Liver (tissue), 9 donors: Measurements from ENCODE around the gene CARD9. TPM values are rescaled to one million over a fixed set of nuclear protein-coding genes. Genes with fewer than 3 reads are reported as not detected.

Experiments used
- DNase-seq: peaks from one replicate; pipeline ENCODE4 v3.0.0-alpha.2; 2017; ENCODE audit warnings: low spot score
- H3K27ac ChIP-seq, 2 donors: one replicate each; pipeline ENCODE4 v1.7.0; 2013; ENCODE audit warnings: inconsistent platforms in 2 of 2, low read length in 2 of 2, control low read depth in 1 of 2, low read depth in 1 of 2, mild to moderate bottlenecking in 1 of 2
- H3K27me3 ChIP-seq, 4 donors: one replicate each; pipeline versions ENCODE4 v1.6.1 to v1.7.0; 2013; ENCODE audit warnings: low read length in 3 of 4, inconsistent platforms in 1 of 4, mild to moderate bottlenecking in 1 of 4, moderate library complexity in 1 of 4; ENCODE audit not compliant: control insufficient read depth in 4 of 4, insufficient read depth in 4 of 4
- H3K36me3 ChIP-seq, 4 donors: one replicate each; pipeline versions ENCODE4 v1.6.1 to v1.7.0; 2013; ENCODE audit warnings: low read length in 3 of 4, mild to moderate bottlenecking in 3 of 4, low read depth in 1 of 4, moderate library complexity in 1 of 4; ENCODE audit not compliant: control insufficient read depth in 4 of 4, insufficient read depth in 3 of 4
- H3K4me1 ChIP-seq, 4 donors: one replicate each; pipeline versions ENCODE4 v1.6.1 to v1.7.0; 2013; ENCODE audit warnings: low read length in 3 of 4, mild to moderate bottlenecking in 3 of 4, moderate library complexity in 1 of 4; ENCODE audit not compliant: control insufficient read depth in 4 of 4, insufficient read depth in 4 of 4
- H3K4me3 ChIP-seq, 3 donors: one replicate each; pipeline versions ENCODE4 v1.6.1 to v1.7.0; 2013; ENCODE audit warnings: low read length in 3 of 3, control low read depth in 1 of 3, low read depth in 1 of 3, mild to moderate bottlenecking in 1 of 3
- H3K9ac ChIP-seq, 2 donors: one replicate each; pipeline ENCODE4 v1.7.0; 2013; ENCODE audit warnings: low read length in 2 of 2, mild to moderate bottlenecking in 2 of 2, moderate library complexity in 2 of 2, control low read depth in 1 of 2, low read depth in 1 of 2
- H3K9me3 ChIP-seq, 4 donors: one replicate each; pipeline versions ENCODE4 v1.6.1 to v1.7.0; 2013; ENCODE audit warnings: low read length in 3 of 4; ENCODE audit not compliant: control insufficient read depth in 4 of 4
- EGR1 ChIP-seq, 2 donors: IDR thresholded peaks; 2 replicates each; pipeline ENCODE4 v1.6.1; 2016 to 2018; ENCODE audit warnings: antibody characterized with exemption in 2 of 2, low read depth in 2 of 2
- FOXA1 ChIP-seq: IDR thresholded peaks from 2 replicates; pipeline ENCODE4 v1.6.1; 2016; ENCODE audit warnings: antibody characterized with exemption
- FOXA2 ChIP-seq: IDR thresholded peaks from 2 replicates; pipeline ENCODE4 v1.6.1; 2016; ENCODE audit warnings: antibody characterized with exemption
- GABPA ChIP-seq, 2 donors: IDR thresholded peaks in 1 of 2; conservative IDR thresholded peaks in 1 of 2; 2 replicates each; pipeline ENCODE4 v1.6.1; 2016; ENCODE audit warnings: antibody characterized with exemption in 2 of 2, mild to moderate bottlenecking in 1 of 2, moderate library complexity in 1 of 2
- HNF4A ChIP-seq, 2 donors: conservative IDR thresholded peaks; 2 replicates each; pipeline ENCODE4 v1.6.1; 2016; ENCODE audit warnings: antibody characterized with exemption in 2 of 2, mild to moderate bottlenecking in 2 of 2
- JUND ChIP-seq, 2 donors: IDR thresholded peaks; 2 replicates each; pipeline ENCODE4 v1.6.1; 2016; ENCODE audit warnings: antibody characterized with exemption in 2 of 2
- NR2F2 ChIP-seq: IDR thresholded peaks from 2 replicates; pipeline ENCODE4 v1.6.1; 2016; ENCODE audit warnings: antibody characterized with exemption
- RAD21 ChIP-seq, 2 donors: IDR thresholded peaks; 2 replicates each; pipeline ENCODE4 v1.6.1; 2016; ENCODE audit warnings: antibody characterized with exemption in 2 of 2, mild to moderate bottlenecking in 2 of 2
- RXRA ChIP-seq, 2 donors: IDR thresholded peaks; 2 replicates each; pipeline ENCODE4 v1.6.1; 2017 to 2018; ENCODE audit warnings: antibody characterized with exemption in 2 of 2, mild to moderate bottlenecking in 1 of 2
- SP1 ChIP-seq: IDR thresholded peaks from 2 replicates; pipeline ENCODE4 v1.6.1; 2018; ENCODE audit warnings: antibody characterized with exemption, mild to moderate bottlenecking
- YY1 ChIP-seq: IDR thresholded peaks from 2 replicates; pipeline ENCODE4 v1.6.1; 2016; ENCODE audit warnings: antibody characterized with exemption, mild to moderate bottlenecking
- WGBS: extraction: QIAGEN DNeasy Blood & Tissue Kit; methylation state at CpG from one replicate; pipeline ENCODE4 v1.1.7; 2013; 5-methylcytosine and 5-hydroxymethylcytosine counted together
- polyA plus RNA-seq, 2 donors: library from polyadenylated mRNA; stranded (reverse) in 1 of 2; unstranded in 1 of 2; fragments of 200-250 nt in 1 of 2; fragments of >200 nt in 1 of 2; fragmentation: Nextera tagmentation in 1 of 2; extraction: Ambion mirVana in 1 of 2; gene quantifications; one replicate each; pipeline versions ENCODE4 v1.2.1 to v1.2.3, GENCODE V29; 2013 to 2015
- total RNA-seq, 2 donors: library from RNA; depleted of rRNA; stranded (reverse); fragments of >200 nt; gene quantifications; one replicate each; pipeline ENCODE4 v1.2.3, GENCODE V29; 2014
- TF ChIP-seq, protein P1 (sequence below): IDR thresholded peaks from 2 replicates; pipeline ENCODE4 v1.6.1; 2016; ENCODE audit warnings: antibody characterized with exemption
- TF ChIP-seq, protein P2 (sequence below): fragments of 150-350 bp; IDR thresholded peaks from 2 replicates; pipeline ENCODE4 v1.5.1; 2017; ENCODE audit warnings: improper control_type of control experiment, low read depth, low read length; ENCODE audit not compliant: missing input control
- TF ChIP-seq, protein P3 (sequence below): IDR thresholded peaks from 2 replicates; pipeline ENCODE4 v1.6.1; 2016; ENCODE audit warnings: antibody characterized with exemption, mild to moderate bottlenecking
- TF ChIP-seq, protein P4 (sequence below): IDR thresholded peaks from 2 replicates; pipeline ENCODE4 v1.6.1; 2016; ENCODE audit warnings: antibody characterized with exemption
- TF ChIP-seq, protein P5 (sequence below): IDR thresholded peaks from 2 replicates; pipeline ENCODE4 v1.6.1; 2016; ENCODE audit warnings: antibody characterized with exemption
- donor health status: healthy.
- donor health status: healthy.
- donor health status: healthy.
- donor health status: healthy.
- donor health status: healthy.

Gene CARD9
- total and polyA plus RNA-seq, 4 donors, result 0.25 to 5.3 (median 2.2) TPM

DNA sequence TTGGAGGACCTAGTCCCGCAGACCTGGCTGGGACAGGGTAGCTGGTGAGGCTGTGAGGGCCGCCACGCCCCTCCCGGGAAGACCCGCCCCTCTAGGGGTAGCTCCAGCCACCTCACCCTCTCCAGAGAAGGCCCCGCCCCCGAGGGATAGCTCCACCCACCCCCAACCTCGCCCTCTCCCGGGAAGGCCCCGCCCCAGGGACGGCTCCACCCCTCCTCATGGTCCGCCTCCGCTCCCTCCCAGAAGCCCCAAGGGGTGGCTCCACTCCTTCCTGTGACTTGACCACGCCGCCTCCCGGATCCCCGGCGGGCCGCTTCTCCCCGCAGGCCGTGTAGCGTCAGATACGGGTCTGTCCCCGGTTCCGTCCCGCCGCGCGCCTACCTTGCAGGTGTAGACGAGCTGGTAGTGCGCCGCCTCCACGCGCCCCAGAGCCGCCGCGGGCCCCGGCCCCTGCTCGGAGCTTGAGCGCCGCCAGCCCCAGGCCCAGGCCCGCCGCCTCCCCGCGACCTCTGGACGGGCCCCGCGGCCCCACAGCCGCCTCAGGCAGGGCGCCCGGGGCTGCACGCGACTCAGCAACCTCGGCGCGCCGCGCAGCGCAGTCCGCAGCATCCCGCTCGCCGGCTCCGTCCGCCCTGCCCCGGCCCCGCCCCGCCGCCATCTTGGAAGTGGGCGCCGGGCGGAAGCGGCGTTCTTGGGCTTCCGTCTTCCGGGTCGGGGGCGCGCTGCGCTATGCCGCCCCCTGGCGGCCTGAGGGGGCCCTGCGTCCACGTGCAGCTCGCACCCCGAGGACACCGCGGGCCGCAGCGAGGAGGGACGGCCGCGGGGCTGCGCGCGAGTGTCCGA is 10.1 kb downstream of the CARD9 start, which contains the start of gene DNLZ:
DNLZ (minus strand) TSS at position 639 of the 843 bp plus-strand sequence; CDS start at position 609, 30 bp downstream.
- peak; percentile 99 for DNase-seq
- H3K4me3 ChIP-seq, result peak within 1 kb of the TSS; percentile 65 to 95 (median 77)
- no peaks in the 10 kb centered on the region for H3K9me3 ChIP-seq
- no peak within 1 kb of the TSS for H3K9ac ChIP-seq
- H3K4me1 ChIP-seq, result peaks cover 5 to 13% (median 6%) of the 10 kb centered on the region in 4 donors
- H3K27ac ChIP-seq, result peak within 1 kb of the TSS; percentile 68 to 81
- under 1% methylated on average over 97 of the region's 97 CpGs for WGBS
- H3K27me3 ChIP-seq, result no peaks in the 10 kb centered on the region
- H3K36me3 ChIP-seq, result peaks cover 0 to 1% (median 0%) of the 10 kb centered on the region in 4 donors
- TF ChIP-seq, protein P1, sequence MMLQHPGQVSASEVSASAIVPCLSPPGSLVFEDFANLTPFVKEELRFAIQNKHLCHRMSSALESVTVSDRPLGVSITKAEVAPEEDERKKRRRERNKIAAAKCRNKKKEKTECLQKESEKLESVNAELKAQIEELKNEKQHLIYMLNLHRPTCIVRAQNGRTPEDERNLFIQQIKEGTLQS, result no peak
- peak in 1 of 2 donors; percentile 69 for TF ChIP-seq RAD21 (IDR thresholded peaks at IDR 0.05)
- TF ChIP-seq, protein P2, sequence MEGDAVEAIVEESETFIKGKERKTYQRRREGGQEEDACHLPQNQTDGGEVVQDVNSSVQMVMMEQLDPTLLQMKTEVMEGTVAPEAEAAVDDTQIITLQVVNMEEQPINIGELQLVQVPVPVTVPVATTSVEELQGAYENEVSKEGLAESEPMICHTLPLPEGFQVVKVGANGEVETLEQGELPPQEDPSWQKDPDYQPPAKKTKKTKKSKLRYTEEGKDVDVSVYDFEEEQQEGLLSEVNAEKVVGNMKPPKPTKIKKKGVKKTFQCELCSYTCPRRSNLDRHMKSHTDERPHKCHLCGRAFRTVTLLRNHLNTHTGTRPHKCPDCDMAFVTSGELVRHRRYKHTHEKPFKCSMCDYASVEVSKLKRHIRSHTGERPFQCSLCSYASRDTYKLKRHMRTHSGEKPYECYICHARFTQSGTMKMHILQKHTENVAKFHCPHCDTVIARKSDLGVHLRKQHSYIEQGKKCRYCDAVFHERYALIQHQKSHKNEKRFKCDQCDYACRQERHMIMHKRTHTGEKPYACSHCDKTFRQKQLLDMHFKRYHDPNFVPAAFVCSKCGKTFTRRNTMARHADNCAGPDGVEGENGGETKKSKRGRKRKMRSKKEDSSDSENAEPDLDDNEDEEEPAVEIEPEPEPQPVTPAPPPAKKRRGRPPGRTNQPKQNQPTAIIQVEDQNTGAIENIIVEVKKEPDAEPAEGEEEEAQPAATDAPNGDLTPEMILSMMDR, result peak; percentile 95
- TF ChIP-seq HNF4A (conservative IDR thresholded peaks at IDR 0.05), result no peak
- no peak for TF ChIP-seq EGR1 (IDR thresholded peaks at IDR 0.05; ENCODE audit: low read depth in 2 of 2)
- TF ChIP-seq, protein P3, sequence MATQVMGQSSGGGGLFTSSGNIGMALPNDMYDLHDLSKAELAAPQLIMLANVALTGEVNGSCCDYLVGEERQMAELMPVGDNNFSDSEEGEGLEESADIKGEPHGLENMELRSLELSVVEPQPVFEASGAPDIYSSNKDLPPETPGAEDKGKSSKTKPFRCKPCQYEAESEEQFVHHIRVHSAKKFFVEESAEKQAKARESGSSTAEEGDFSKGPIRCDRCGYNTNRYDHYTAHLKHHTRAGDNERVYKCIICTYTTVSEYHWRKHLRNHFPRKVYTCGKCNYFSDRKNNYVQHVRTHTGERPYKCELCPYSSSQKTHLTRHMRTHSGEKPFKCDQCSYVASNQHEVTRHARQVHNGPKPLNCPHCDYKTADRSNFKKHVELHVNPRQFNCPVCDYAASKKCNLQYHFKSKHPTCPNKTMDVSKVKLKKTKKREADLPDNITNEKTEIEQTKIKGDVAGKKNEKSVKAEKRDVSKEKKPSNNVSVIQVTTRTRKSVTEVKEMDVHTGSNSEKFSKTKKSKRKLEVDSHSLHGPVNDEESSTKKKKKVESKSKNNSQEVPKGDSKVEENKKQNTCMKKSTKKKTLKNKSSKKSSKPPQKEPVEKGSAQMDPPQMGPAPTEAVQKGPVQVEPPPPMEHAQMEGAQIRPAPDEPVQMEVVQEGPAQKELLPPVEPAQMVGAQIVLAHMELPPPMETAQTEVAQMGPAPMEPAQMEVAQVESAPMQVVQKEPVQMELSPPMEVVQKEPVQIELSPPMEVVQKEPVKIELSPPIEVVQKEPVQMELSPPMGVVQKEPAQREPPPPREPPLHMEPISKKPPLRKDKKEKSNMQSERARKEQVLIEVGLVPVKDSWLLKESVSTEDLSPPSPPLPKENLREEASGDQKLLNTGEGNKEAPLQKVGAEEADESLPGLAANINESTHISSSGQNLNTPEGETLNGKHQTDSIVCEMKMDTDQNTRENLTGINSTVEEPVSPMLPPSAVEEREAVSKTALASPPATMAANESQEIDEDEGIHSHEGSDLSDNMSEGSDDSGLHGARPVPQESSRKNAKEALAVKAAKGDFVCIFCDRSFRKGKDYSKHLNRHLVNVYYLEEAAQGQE, result peak; percentile 22
- TF ChIP-seq YY1, result peak; percentile 94
- TF ChIP-seq FOXA1, result no peak
- no peak for TF ChIP-seq NR2F2
- peak in 1 of 2 donors; percentile 82 for TF ChIP-seq GABPA (IDR thresholded peaks at IDR 0.05 in 1 of 2, conservative IDR thresholded peaks at IDR 0.05 in 1 of 2)
- TF ChIP-seq SP1, result peak; percentile 24
- peak in 1 of 2 donors; percentile 8 for TF ChIP-seq RXRA (IDR thresholded peaks at IDR 0.05)
- TF ChIP-seq, protein P4, sequence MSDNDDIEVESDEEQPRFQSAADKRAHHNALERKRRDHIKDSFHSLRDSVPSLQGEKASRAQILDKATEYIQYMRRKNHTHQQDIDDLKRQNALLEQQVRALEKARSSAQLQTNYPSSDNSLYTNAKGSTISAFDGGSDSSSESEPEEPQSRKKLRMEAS, result no peak

DNA sequence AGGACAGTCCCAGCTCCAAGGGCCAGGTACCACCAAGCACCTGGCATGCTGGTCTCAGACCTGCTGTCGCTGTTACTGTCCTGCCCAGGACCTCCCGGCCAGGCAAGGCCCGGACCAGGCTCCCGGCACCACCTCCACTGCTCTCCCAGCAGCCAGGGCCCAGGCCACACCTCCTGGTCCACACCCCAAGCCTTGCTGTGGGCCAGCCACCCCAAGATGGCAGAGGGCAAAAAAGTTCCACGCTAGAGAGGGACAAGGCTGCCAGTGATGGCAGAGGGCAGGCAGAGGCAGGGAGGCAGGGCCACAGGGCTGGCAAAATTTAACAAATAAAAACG is 11.1 kb downstream of the CARD9 start:
- Histone ChIP-seq H3K36me3 (peaks cover 0 to 1% (median 0%) of the 10 kb centered on the region in 4 donors), H3K27me3 (no peaks in the 10 kb centered on the region), H3K4me1 (peaks cover 5 to 13% (median 6%) of the 10 kb centered on the region in 4 donors), H3K9ac (no peak overlapping the region), H3K4me3 (no peak overlapping the region), H3K27ac (peak overlapping the region; percentile 42 to 44), H3K9me3 (no peaks in the 10 kb centered on the region)
- WGBS, result 89% methylated on average over 6 of the region's 6 CpGs
- DNase-seq, result no peak
- TF ChIP-seq RXRA (IDR thresholded peaks at IDR 0.05) (no peak), YY1 (no peak), NR2F2 (no peak), RAD21 (IDR thresholded peaks at IDR 0.05) (no peak), SP1 (no peak), EGR1 (IDR thresholded peaks at IDR 0.05; ENCODE audit: low read depth in 2 of 2) (no peak), GABPA (IDR thresholded peaks at IDR 0.05 in 1 of 2, conservative IDR thresholded peaks at IDR 0.05 in 1 of 2) (no peak), FOXA2 (no peak), HNF4A (conservative IDR thresholded peaks at IDR 0.05) (no peak), JUND (IDR thresholded peaks at IDR 0.05) (no peak)
- TF ChIP-seq, protein P5, sequence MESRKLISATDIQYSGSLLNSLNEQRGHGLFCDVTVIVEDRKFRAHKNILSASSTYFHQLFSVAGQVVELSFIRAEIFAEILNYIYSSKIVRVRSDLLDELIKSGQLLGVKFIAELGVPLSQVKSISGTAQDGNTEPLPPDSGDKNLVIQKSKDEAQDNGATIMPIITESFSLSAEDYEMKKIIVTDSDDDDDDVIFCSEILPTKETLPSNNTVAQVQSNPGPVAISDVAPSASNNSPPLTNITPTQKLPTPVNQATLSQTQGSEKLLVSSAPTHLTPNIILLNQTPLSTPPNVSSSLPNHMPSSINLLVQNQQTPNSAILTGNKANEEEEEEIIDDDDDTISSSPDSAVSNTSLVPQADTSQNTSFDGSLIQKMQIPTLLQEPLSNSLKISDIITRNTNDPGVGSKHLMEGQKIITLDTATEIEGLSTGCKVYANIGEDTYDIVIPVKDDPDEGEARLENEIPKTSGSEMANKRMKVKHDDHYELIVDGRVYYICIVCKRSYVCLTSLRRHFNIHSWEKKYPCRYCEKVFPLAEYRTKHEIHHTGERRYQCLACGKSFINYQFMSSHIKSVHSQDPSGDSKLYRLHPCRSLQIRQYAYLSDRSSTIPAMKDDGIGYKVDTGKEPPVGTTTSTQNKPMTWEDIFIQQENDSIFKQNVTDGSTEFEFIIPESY, result no peak
- TF ChIP-seq, protein P3, result no peak
- TF ChIP-seq, protein P4, result no peak
- TF ChIP-seq, protein P1, result no peak
